ENCODE data around the gene BAG1. TPM values are rescaled to one million over a fixed set of nuclear protein-coding genes. Genes with fewer than 3 reads are reported as not detected.

Gene BAG1
- polyA plus RNA-seq, 3 donors: 73.6 to 85.7 (median 79.5) TPM

Other genes with a start within 250 kb of the BAG1 start
- gene DNAJA1, start 239.4 kb downstream of the BAG1 start, polyA plus RNA-seq (ENCODE audit: insufficient read length in 3 of 3): 100 to 1,000 TPM; 188 to 274 (median 255) TPM
- gene SMU1, start 188.0 kb downstream of the BAG1 start, polyA plus RNA-seq (ENCODE audit: insufficient read length in 3 of 3): 10 to 100 TPM; 25.4 to 32.7 (median 27.4) TPM
- gene B4GALT1, start 97.4 kb downstream of the BAG1 start, polyA plus RNA-seq (ENCODE audit: insufficient read length in 3 of 3): 100 to 1,000 TPM; 102 to 154 (median 129) TPM
- gene SPINK4, start 24.5 kb downstream of the BAG1 start, polyA plus RNA-seq (ENCODE audit: insufficient read length in 3 of 3): not detected
- 100 to 1,000 TPM; 105 to 129 (median 106) TPM for gene CHMP5, start 341 bp upstream of the BAG1 start, polyA plus RNA-seq (ENCODE audit: insufficient read length in 3 of 3)
- 10 to 100 TPM; 30.5 to 40.8 (median 35.0) TPM for gene NFX1, start 25.8 kb upstream of the BAG1 start, polyA plus RNA-seq (ENCODE audit: insufficient read length in 3 of 3)
- 10 to 100 TPM; 19.9 to 42.7 (median 23.6) TPM for gene AQP7, start 137.9 kb upstream of the BAG1 start, polyA plus RNA-seq (ENCODE audit: insufficient read length in 3 of 3)
- gene AQP3, start 182.9 kb upstream of the BAG1 start, polyA plus RNA-seq (ENCODE audit: insufficient read length in 3 of 3): 100 to 1,000 TPM in 1 of 3 donors, 10 to 100 TPM in 2; 36.4 to 207 (median 64.7) TPM
- gene NOL6, start 209.2 kb upstream of the BAG1 start, polyA plus RNA-seq (ENCODE audit: insufficient read length in 3 of 3): 10 to 100 TPM; 23.6 to 26.4 (median 25.2) TPM

All from renal cortex interstitium (tissue), 3 donors.